PC-9 (cell line): ENCODE data around the gene GMPPA. TPM values are rescaled to one million over a fixed set of nuclear protein-coding genes. Genes with fewer than 3 reads are reported as not detected.
A peak's percentile ranks its signal among the peaks of the same experiment; 100 is the strongest.

Experiments
- BruUV-seq: library from RNA; stranded (reverse); fragments of 400-500 nt; replicated peaks from 2 replicates; lab custom pipeline; 2021; lab: Mats Ljungman, UMichigan
- CTCF ChIA-PET: fragments of 300-600 bp; sonication (Branson Sonifier 250); formaldehyde crosslinking; loops from one replicate; lab custom pipeline; 2022; ENCODE audit warnings: antibody characterized with exemption; lab: Charles Lee
- POLR2A ChIA-PET: fragments of 300-600 bp; sonication (Branson Sonifier 250); formaldehyde crosslinking; loops from one replicate; lab custom pipeline; 2022; ENCODE audit warnings: antibody characterized with exemption; ENCODE audit not compliant: unreplicated experiment; lab: Charles Lee
- DNase-seq, 2 experiments: peaks; one replicate each; pipeline versions ENCODE4 v3.0.0 to v3.0.0-alpha.2; 2015 to 2022; ENCODE audit warnings: mixed read lengths in 1 of 2
- H2AFZ ChIP-seq: fragments of 200-600 bp; sonication (generic); 2 replicates; pipeline ENCODE4 v1.8.1; 2017; ENCODE audit warnings: antibody characterized with exemption
- H3F3A ChIP-seq: fragments of 200-600 bp; sonication (generic); 2 replicates; pipeline ENCODE4 v1.8.1; 2017; ENCODE audit warnings: antibody characterized with exemption, mild to moderate bottlenecking, low read depth; ENCODE audit not compliant: insufficient read depth
- H3K27ac ChIP-seq: fragments of 200-600 bp; sonication (generic); 2 replicates; pipeline ENCODE4 v1.6.1; 2016; ENCODE audit warnings: mixed run types
- H3K27me3 ChIP-seq: fragments of 200-600 bp; sonication (generic); 2 replicates; pipeline ENCODE4 v1.6.1; 2016; ENCODE audit warnings: low read depth, mixed run types; ENCODE audit not compliant: insufficient read depth
- H3K36me3 ChIP-seq: fragments of 200-600 bp; sonication (generic); 2 replicates; pipeline ENCODE4 v1.6.1; 2016; ENCODE audit warnings: low read depth, mixed run types
- H3K4me1 ChIP-seq: fragments of 200-600 bp; sonication (generic); replicated peaks from 2 replicates; pipeline ENCODE4 v1.6.1; 2016; ENCODE audit warnings: mixed run types; ENCODE audit not compliant: insufficient read depth
- H3K4me2 ChIP-seq: fragments of 200-600 bp; sonication (generic); 2 replicates; pipeline ENCODE4 v1.6.1; 2017; ENCODE audit warnings: mixed run types
- H3K4me3 ChIP-seq: fragments of 200-600 bp; sonication (generic); 2 replicates; pipeline ENCODE4 v1.6.1; 2016; ENCODE audit warnings: mixed run types
- H3K79me2 ChIP-seq: fragments of 200-600 bp; sonication (generic); 2 replicates; pipeline ENCODE4 v1.6.1; 2017; ENCODE audit warnings: low read depth, mixed run types
- H3K9me2 ChIP-seq: fragments of 200-600 bp; sonication (generic); 2 replicates; pipeline ENCODE4 v1.8.1; 2017; ENCODE audit warnings: mild to moderate bottlenecking; ENCODE audit not compliant: insufficient read depth
- H3K9me3 ChIP-seq: fragments of 200-600 bp; sonication (generic); 2 replicates; pipeline ENCODE4 v1.8.1; 2016; ENCODE audit warnings: low read depth; ENCODE audit not compliant: insufficient read depth
- H4K20me1 ChIP-seq: fragments of 200-600 bp; sonication (generic); 2 replicates; pipeline ENCODE4 v1.8.1; 2017; ENCODE audit not compliant: insufficient read depth
- EZH2 ChIP-seq: fragments of 200-600 bp; sonication (generic); IDR thresholded peaks from 2 replicates; pipeline ENCODE4 v1.8.0; 2017; ENCODE audit warnings: antibody characterized with exemption, low read depth
- intact Hi-C: fragments of 100-400 bp; cut with micrococcal nuclease; formaldehyde crosslinking; loops from one replicate; pipeline ENCODE4 v1.10.0; 2022; ENCODE audit not compliant: unreplicated experiment
- total RNA-seq: library from RNA; stranded (reverse); gene quantifications from 2 replicates; pipeline ENCODE4 v1.2.3, GENCODE V29; 2021
- TF ChIP-seq, protein P1 (sequence below): fragments of 200-600 bp; sonication (generic); conservative IDR thresholded peaks from 2 replicates; pipeline ENCODE4 v1.6.1; 2017; ENCODE audit warnings: mixed run types, antibody characterized with exemption, mild to moderate bottlenecking, moderate library complexity

Gene GMPPA
- total RNA-seq, 1 experiment from 2014 or later = 57.2 TPM

DNA sequence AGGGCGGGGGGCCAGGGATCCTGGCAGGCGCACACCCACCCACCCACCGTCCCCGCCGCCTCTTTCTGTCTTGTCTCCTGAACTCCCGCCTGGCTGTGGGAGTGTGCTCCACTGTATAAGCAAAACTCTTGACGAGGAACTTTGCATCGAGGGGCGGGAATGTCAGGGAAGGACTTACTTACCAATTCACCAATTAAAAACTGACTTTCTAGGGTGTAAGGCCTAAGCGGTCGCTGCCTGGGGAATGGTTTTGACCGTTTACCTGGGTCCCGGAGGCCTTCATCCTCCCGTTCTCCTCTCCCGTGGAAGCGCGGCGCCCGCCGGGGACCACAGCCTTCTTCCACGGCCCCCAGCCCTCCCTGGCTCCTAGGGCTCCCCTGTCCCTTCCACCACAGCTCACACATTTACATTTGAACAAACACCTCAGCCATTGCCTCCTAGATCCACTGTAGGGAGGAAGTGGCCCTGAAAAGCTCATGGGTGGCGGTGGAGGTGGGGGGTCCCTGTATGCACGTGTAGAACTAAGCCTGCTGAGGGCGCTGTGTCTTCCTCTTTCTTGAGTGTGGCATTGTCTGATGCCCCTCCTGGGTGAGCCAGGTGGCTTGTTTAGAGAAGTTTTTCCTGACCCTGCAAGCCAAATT, 24.5 kb downstream of the GMPPA start:
- no TSS peak for BruUV-seq
- intact Hi-C loops = loop anchor here (5.0 kb wide), 1 partner anchor 66 kb away; no protein-coding TSS in a partner anchor

DNA sequence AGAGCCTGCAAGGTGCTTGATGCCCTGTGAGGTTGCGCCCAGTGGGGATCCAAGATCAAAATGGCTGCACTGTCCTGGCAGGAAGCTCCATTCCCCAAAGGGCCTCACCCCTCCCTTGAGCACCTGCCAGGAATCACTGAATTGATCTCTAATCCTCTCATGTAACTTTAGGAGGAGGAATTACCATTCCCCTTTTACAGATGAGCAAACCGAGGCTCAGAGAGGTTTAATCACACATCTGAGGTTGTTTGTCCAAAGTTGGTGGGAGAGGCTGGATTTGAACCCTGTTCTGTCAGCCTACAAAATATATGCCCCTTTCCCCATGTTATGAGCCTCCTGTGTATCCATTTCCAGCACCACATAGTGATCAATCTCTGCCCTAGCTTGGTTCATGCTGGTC, 26.1 kb downstream of the GMPPA start:
- H3K4me2 ChIP-seq = no peak overlapping the region
- POLR2A ChIA-PET = no interaction called here
- peaks cover 6% of the 10 kb centered on the region; the same call in 1 of the 2 replicates for H3F3A ChIP-seq
- TF ChIP-seq, protein P1, sequence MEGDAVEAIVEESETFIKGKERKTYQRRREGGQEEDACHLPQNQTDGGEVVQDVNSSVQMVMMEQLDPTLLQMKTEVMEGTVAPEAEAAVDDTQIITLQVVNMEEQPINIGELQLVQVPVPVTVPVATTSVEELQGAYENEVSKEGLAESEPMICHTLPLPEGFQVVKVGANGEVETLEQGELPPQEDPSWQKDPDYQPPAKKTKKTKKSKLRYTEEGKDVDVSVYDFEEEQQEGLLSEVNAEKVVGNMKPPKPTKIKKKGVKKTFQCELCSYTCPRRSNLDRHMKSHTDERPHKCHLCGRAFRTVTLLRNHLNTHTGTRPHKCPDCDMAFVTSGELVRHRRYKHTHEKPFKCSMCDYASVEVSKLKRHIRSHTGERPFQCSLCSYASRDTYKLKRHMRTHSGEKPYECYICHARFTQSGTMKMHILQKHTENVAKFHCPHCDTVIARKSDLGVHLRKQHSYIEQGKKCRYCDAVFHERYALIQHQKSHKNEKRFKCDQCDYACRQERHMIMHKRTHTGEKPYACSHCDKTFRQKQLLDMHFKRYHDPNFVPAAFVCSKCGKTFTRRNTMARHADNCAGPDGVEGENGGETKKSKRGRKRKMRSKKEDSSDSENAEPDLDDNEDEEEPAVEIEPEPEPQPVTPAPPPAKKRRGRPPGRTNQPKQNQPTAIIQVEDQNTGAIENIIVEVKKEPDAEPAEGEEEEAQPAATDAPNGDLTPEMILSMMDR = no peak
- TF ChIP-seq EZH2 = no peak
- peaks cover 32% of the 10 kb centered on the region for H3K27me3 ChIP-seq
- no peak overlapping the region for H2AFZ ChIP-seq
- no peaks in the 10 kb centered on the region for H3K9me3 ChIP-seq
- H3K27ac ChIP-seq = no peak overlapping the region
- DNase-seq = no peak
- intact Hi-C loops = loop anchor here (5.0 kb wide), 1 partner anchor 68 kb away; no protein-coding TSS in a partner anchor
- no peaks in the 10 kb centered on the region for H3K9me2 ChIP-seq
- no peaks in the 10 kb centered on the region for H3K36me3 ChIP-seq
- no peak overlapping the region for H3K4me3 ChIP-seq
- H3K79me2 ChIP-seq = no peaks in the 10 kb centered on the region
- CTCF ChIA-PET = no interaction called here
- peaks cover 15% of the 10 kb centered on the region for H3K4me1 ChIP-seq
- H4K20me1 ChIP-seq = no peaks in the 10 kb centered on the region
- BruUV-seq = no TSS peak

More for the DNA sequence above, 24.5 kb downstream of the GMPPA start:
- no peaks in the 10 kb centered on the region for H4K20me1 ChIP-seq
- no peak for DNase-seq
- ChIA-PET CTCF (interaction anchor here (0.6 to 0.7 kb wide), 3 partner anchors 26 to 441 kb away, joined by 3 to 4 read pairs (median 4); no protein-coding TSS in a partner anchor), POLR2A (no interaction called here)
- H3K4me2 ChIP-seq = peak overlapping the region; percentile 60
- H3K4me1 ChIP-seq = peaks cover 15% of the 10 kb centered on the region
- no peaks in the 10 kb centered on the region for H3K79me2 ChIP-seq
- H3K9me3 ChIP-seq = no peaks in the 10 kb centered on the region
- H3K36me3 ChIP-seq = no peaks in the 10 kb centered on the region
- TF ChIP-seq, protein P1 = no peak
- TF ChIP-seq EZH2 = no peak
- no peak overlapping the region for H3K4me3 ChIP-seq
- H2AFZ ChIP-seq = no peak overlapping the region
- no peak overlapping the region for H3K27ac ChIP-seq
- peaks cover 6% of the 10 kb centered on the region; the same call in 1 of the 2 replicates for H3F3A ChIP-seq
- no peaks in the 10 kb centered on the region for H3K9me2 ChIP-seq
- H3K27me3 ChIP-seq = peaks cover 16% of the 10 kb centered on the region

DNA sequence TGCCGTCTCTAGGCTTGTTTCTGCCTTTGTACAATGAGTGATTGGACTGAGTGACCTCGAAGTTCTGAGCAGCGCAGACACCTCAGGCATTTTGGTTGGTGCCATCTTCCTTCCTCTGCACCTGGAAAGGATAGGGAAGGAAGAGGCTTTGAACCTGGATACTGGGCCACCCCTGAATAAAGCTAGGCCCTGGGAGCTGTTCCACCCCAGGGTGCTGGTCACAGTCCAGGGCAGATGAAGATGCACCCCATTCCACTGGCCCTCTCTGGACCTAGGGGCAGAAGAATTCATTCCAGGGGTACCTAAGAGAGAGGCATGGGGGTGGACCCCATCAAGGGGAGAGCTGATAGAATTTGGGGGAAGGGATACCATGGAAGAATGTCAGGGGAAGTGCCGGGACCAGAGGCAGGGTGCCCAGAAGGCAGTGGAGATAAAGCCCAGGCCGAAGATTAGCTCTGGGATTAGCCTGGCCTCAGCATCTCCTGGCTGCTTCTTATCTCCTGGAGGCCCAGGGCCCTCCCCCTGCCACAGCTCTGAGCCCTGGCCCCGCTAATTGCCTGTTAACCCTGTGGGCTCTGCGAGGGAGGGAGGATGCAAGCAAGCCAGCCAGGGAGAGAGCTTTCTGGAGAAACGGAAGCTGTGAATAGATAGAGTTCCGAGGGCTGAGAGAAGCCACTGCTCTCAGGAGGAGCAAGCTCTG, 27.0 kb downstream of the GMPPA start:
- H3K27me3 ChIP-seq = peaks cover 33% of the 10 kb centered on the region
- no peak overlapping the region for H3K4me2 ChIP-seq
- no peak for DNase-seq
- TF ChIP-seq, protein P1 = no peak
- TF ChIP-seq EZH2 = no peak
- intact Hi-C loops = no loop called here
- H3K9me2 ChIP-seq = no peaks in the 10 kb centered on the region
- ChIA-PET POLR2A (no interaction called here), CTCF (interaction anchor here (0.9 kb wide), 1 partner anchor 16 kb away, joined by 3 read pairs; no protein-coding TSS in a partner anchor)
- no peak overlapping the region for H3K27ac ChIP-seq
- H3K9me3 ChIP-seq = no peaks in the 10 kb centered on the region
- H3K4me1 ChIP-seq = peaks cover 15% of the 10 kb centered on the region
- H3K36me3 ChIP-seq = no peaks in the 10 kb centered on the region
- no TSS peak for BruUV-seq
- H3K4me3 ChIP-seq = no peak overlapping the region
- H2AFZ ChIP-seq = no peak overlapping the region
- H4K20me1 ChIP-seq = no peaks in the 10 kb centered on the region
- H3K79me2 ChIP-seq = no peaks in the 10 kb centered on the region
- H3F3A ChIP-seq = peaks cover 6% of the 10 kb centered on the region; the same call in 1 of the 2 replicates
